Measurements from ENCODE around the gene AGBL1.

Gene AGBL1

GRCh38 chr15:86115145-86115801, 35.6 kb downstream of the AGBL1 start:
- no peak for TF ChIP-seq REST (IDR thresholded peaks at IDR 0.05; ENCODE audit: insufficient read depth in 1 of 2, low read depth in 2 of 2, low read length in 2 of 2)
- TF ChIP-seq FOXP2 (optimal IDR thresholded peaks at IDR 0.05; ENCODE audit: borderline replicate concordance, extremely low read depth, extremely low read length, insufficient read depth), result no peak
- no peak for TF ChIP-seq TAF1 (IDR thresholded peaks at IDR 0.05; ENCODE audit: borderline replicate concordance, insufficient read depth, low read length)
- TF ChIP-seq POLR2AphosphoS5 (IDR thresholded peaks at IDR 0.05; ENCODE audit: low read depth, low read length), result no peak
- TF ChIP-seq SIN3A (IDR thresholded peaks at IDR 0.05; ENCODE audit: borderline replicate concordance, insufficient read depth, low read length), result no peak

GRCh38 chr15:86121568-86122225, 42.0 kb downstream of the AGBL1 start:
- TF ChIP-seq SIN3A (IDR thresholded peaks at IDR 0.05; ENCODE audit: borderline replicate concordance, insufficient read depth, low read length) (no peak), FOXP2 (optimal IDR thresholded peaks at IDR 0.05; ENCODE audit: borderline replicate concordance, extremely low read depth, extremely low read length, insufficient read depth) (no peak), POLR2AphosphoS5 (IDR thresholded peaks at IDR 0.05; ENCODE audit: low read depth, low read length) (no peak), TAF1 (IDR thresholded peaks at IDR 0.05; ENCODE audit: borderline replicate concordance, insufficient read depth, low read length) (no peak), REST (IDR thresholded peaks at IDR 0.05; ENCODE audit: insufficient read depth in 1 of 2, low read depth in 2 of 2, low read length in 2 of 2) (no peak)

- TF ChIP-seq SIN3A (IDR thresholded peaks at IDR 0.05; ENCODE audit: borderline replicate concordance, insufficient read depth, low read length), result no peak
- TF ChIP-seq FOXP2 (optimal IDR thresholded peaks at IDR 0.05; ENCODE audit: borderline replicate concordance, extremely low read depth, extremely low read length, insufficient read depth), result no peak
- no peak for TF ChIP-seq TAF1 (IDR thresholded peaks at IDR 0.05; ENCODE audit: borderline replicate concordance, insufficient read depth, low read length)
- TF ChIP-seq REST (IDR thresholded peaks at IDR 0.05; ENCODE audit: insufficient read depth in 1 of 2, low read depth in 2 of 2, low read length in 2 of 2), result no peak
- no peak for TF ChIP-seq POLR2AphosphoS5 (IDR thresholded peaks at IDR 0.05; ENCODE audit: low read depth, low read length)
These were observed 46.1 kb downstream of the AGBL1 start for GRCh38 chr15:86125775-86126174.

DNA sequence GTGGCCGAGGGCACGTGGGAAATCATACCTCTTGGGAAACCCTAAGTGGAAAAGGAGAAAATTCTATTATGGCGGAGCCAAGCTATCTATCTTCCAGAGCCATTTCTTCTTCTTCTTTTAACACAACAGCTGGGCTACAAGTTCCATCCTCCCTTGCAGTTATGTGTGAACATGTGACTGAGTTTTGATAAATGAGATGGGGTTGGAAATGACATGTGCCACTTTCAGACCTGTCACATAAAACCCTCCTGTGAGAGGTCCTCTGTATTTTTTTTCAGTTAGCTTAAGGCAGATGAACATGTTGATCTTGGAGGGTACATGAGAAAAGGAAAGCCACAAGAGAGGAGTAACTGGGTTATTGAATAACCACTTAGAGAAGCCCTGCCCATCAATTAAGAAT, 47.9 kb downstream of the AGBL1 start:
- TF ChIP-seq REST (IDR thresholded peaks at IDR 0.05; ENCODE audit: insufficient read depth in 1 of 2, low read depth in 2 of 2, low read length in 2 of 2) (no peak), TAF1 (IDR thresholded peaks at IDR 0.05; ENCODE audit: borderline replicate concordance, insufficient read depth, low read length) (no peak), POLR2AphosphoS5 (IDR thresholded peaks at IDR 0.05; ENCODE audit: low read depth, low read length) (no peak), FOXP2 (optimal IDR thresholded peaks at IDR 0.05; ENCODE audit: borderline replicate concordance, extremely low read depth, extremely low read length, insufficient read depth) (no peak)

Data from PFSK-1 (cell line).